GM12878 (cell line): ENCODE measurements around the gene GDAP1L1. TPM values are rescaled to one million over a fixed set of nuclear protein-coding genes. Genes with fewer than 3 reads are reported as not detected.

ENCODE experiments used
- ATAC-seq: fragments of 200-7000 bp; cut with Tn5 transposase; 3 replicates; pipeline ENCODE4 v1.9.1; 2020; ENCODE audit warnings: mild to moderate bottlenecking, moderate library complexity
- BruUV-seq: library from RNA; stranded (reverse); fragments of 400-500 nt; replicated peaks from 2 replicates; lab custom pipeline; 2021; lab: Mats Ljungman, UMichigan
- CTCF ChIA-PET: fragments of 300-600 bp; sonication (Branson Sonifier 250); formaldehyde crosslinking; extraction: SDS; loops from one replicate; lab custom pipeline; 2021; ENCODE audit warnings: inconsistent platforms; lab: Yijun Ruan, JAX
- POLR2A ChIA-PET: fragments of 350-600 bp; formaldehyde crosslinking; extraction: SDS; loops from one replicate; lab custom pipeline; 2021; ENCODE audit warnings: inconsistent platforms; lab: Charles Lee
- RAD21 ChIA-PET: fragments of 300-600 bp; sonication (Branson Sonifier 250); formaldehyde crosslinking; loops from one replicate; lab custom pipeline; 2023; ENCODE audit warnings: antibody characterized with exemption; ENCODE audit not compliant: unreplicated experiment; lab: Charles Lee
- SMC1A ChIA-PET: fragments of 300-600 bp; sonication (Branson Sonifier 250); formaldehyde crosslinking; loops from one replicate; lab custom pipeline; 2023; ENCODE audit not compliant: unreplicated experiment, uncharacterized antibody; lab: Charles Lee
- DNase-seq: peaks from one replicate; pipeline ENCODE4 v3.0.0-alpha.2; 2011; ENCODE audit warnings: low read depth, low spot score
- FAIRE-seq: peaks from 3 replicates; lab custom pipeline; 2011; peaks lifted over from hg19 to GRCh38; lab: Jason Lieb, UNC
- H2AFZ ChIP-seq: 2 replicates; pipeline ENCODE4 v1.6.0; 2011; ENCODE audit warnings: low read depth, low read length, control low read depth; ENCODE audit not compliant: control insufficient read depth
- H3K27ac ChIP-seq: 2 replicates; pipeline ENCODE4 v1.5.1; 2011; ENCODE audit warnings: control low read depth; ENCODE audit not compliant: control insufficient read depth, insufficient read depth
- H3K27me3 ChIP-seq, 2 experiments: replicated peaks in 1 of 2; 2 replicates each; pipeline versions ENCODE4 v1.6.0 to v1.6.1; 2011; ENCODE audit warnings: low read length in 1 of 2; ENCODE audit not compliant: control insufficient read depth in 2 of 2, insufficient read depth in 2 of 2
- H3K36me3 ChIP-seq, 2 experiments: 2 replicates each; pipeline ENCODE4 v1.5.1; 2011; ENCODE audit warnings: low read length in 1 of 2; ENCODE audit not compliant: control insufficient read depth in 2 of 2, insufficient read depth in 2 of 2
- H3K4me1 ChIP-seq: 2 replicates; pipeline ENCODE4 v1.6.1; 2011; ENCODE audit warnings: mild to moderate bottlenecking, low read length, moderate library complexity, mixed read lengths; ENCODE audit not compliant: control insufficient read depth, insufficient read depth
- H3K4me2 ChIP-seq: 2 replicates; pipeline ENCODE4 v1.6.0; 2011; ENCODE audit warnings: control low read depth; ENCODE audit not compliant: control insufficient read depth, insufficient read depth
- H3K4me3 ChIP-seq: fragments of 200-600 bp; sonication (generic); 2 replicates; pipeline ENCODE4 v1.5.1; 2016
- H3K79me2 ChIP-seq: 2 replicates; pipeline ENCODE4 v1.6.0; 2011; ENCODE audit warnings: low read length; ENCODE audit not compliant: control insufficient read depth, insufficient read depth
- H3K9ac ChIP-seq: 2 replicates; pipeline ENCODE4 v1.8.0; 2011; ENCODE audit warnings: low read length, control low read depth, mixed read lengths; ENCODE audit not compliant: control insufficient read depth, insufficient read depth
- H3K9me3 ChIP-seq: replicated peaks from 3 replicates; pipeline ENCODE4 v1.5.1; 2011; ENCODE audit warnings: mild to moderate bottlenecking, low read length; ENCODE audit not compliant: control insufficient read depth, insufficient read depth
- H4K20me1 ChIP-seq: 2 replicates; pipeline ENCODE4 v1.6.0; 2011; ENCODE audit not compliant: control insufficient read depth, insufficient read depth
- BMI1 ChIP-seq: fragments of 450-650 bp; IDR thresholded peaks from 2 replicates; pipeline ENCODE4 v1.6.1; 2016; ENCODE audit warnings: mild to moderate bottlenecking, moderate library complexity, borderline replicate concordance
- CHD4 ChIP-seq: fragments of 200-600 bp; sonication (generic); IDR thresholded peaks from 2 replicates; pipeline ENCODE4 v1.6.1; 2016; ENCODE audit warnings: mild to moderate bottlenecking
- CUX1 ChIP-seq: IDR thresholded peaks from 2 replicates; pipeline ENCODE4 v1.6.1; 2012; ENCODE audit warnings: improper control_type of control experiment, low read depth, low read length; ENCODE audit not compliant: insufficient replicate concordance
- KLF5 ChIP-seq: fragments of 450-650 bp; IDR thresholded peaks from 2 replicates; pipeline ENCODE4 v1.6.1; 2014; ENCODE audit warnings: mild to moderate bottlenecking; ENCODE audit not compliant: partially characterized antibody
- MEF2B ChIP-seq: fragments of 450-650 bp; IDR thresholded peaks from 2 replicates; pipeline ENCODE4 v1.6.1; 2018; ENCODE audit warnings: mild to moderate bottlenecking, moderate library complexity; ENCODE audit not compliant: partially characterized antibody, poor library complexity, severe bottlenecking
- POLR2A ChIP-seq: IDR thresholded peaks from 2 replicates; pipeline ENCODE4 v1.6.1; 2011; ENCODE audit warnings: low read depth, mild to moderate bottlenecking, low read length
- RCOR1 ChIP-seq: conservative IDR thresholded peaks from 2 replicates; pipeline ENCODE4 v1.6.1; 2012; ENCODE audit warnings: low read depth, low read length, improper control_type of control experiment
- USF1 ChIP-seq: IDR thresholded peaks from 2 replicates; pipeline ENCODE4 v1.6.1; 2011; ENCODE audit warnings: borderline replicate concordance, low read depth, mild to moderate bottlenecking, moderate library complexity, mixed read lengths, low read length; ENCODE audit not compliant: insufficient read depth; ENCODE audit errors: extremely low read length
- ZNF207 ChIP-seq: fragments of 450-650 bp; IDR thresholded peaks from 2 replicates; pipeline ENCODE4 v1.6.1; 2014; ENCODE audit warnings: antibody characterized with exemption, mild to moderate bottlenecking, borderline replicate concordance
- WGBS: methylation state at CpG from one replicate; pipeline ENCODE4 v1.1.6; 2016; ENCODE audit warnings: low lambda C conversion rate; ENCODE audit not compliant: insufficient replicate concordance, insufficient coverage; ENCODE audit errors: missing lambda C conversion rate; 5-methylcytosine and 5-hydroxymethylcytosine counted together
- in situ Hi-C: fragments of 300-500 bp; cut with MboI; formaldehyde crosslinking; loops from 9 replicates; pipeline ENCODE4 v1.14.3; 2018; ENCODE audit warnings: mixed read lengths
- intact Hi-C: fragments of 100-400 bp; cut with micrococcal nuclease; formaldehyde crosslinking; loops from one replicate; pipeline ENCODE4 v1.14.2; 2022; ENCODE audit not compliant: unreplicated experiment
- polyA plus RNA-seq, 11 experiments: library from polyadenylated mRNA; depleted of rRNA in 4 of 11; unstranded in 6 of 11; stranded (reverse) in 5 of 11; fragments of >200 nt; fragmentation: Nextera tagmentation in 4 of 11; fragmentation: Illumina TruSeq in 1 of 11; extraction: Ambion mirVana in 4 of 11; extraction: Trizol in 1 of 11; gene quantifications; 1 replicate in 1 of 11; 2 replicates in 10 of 11; pipeline versions ENCODE4 v1.2.1 to v1.2.3, GENCODE V29; 2011 to 2016; ENCODE audit warnings: inconsistent platforms in 2 of 11, missing spikeins in 2 of 11, low read depth in 1 of 11
- total RNA-seq, 4 experiments: library from RNA; depleted of rRNA in 3 of 4; stranded (reverse); fragments of >200 nt in 3 of 4; fragmentation: Illumina TruSeq in 1 of 4; extraction: Trizol in 1 of 4; gene quantifications; 2 replicates each; pipeline versions ENCODE4 v1.2.1 to v1.2.3, GENCODE V29; 2013 to 2021
- TF ChIP-seq, protein P1 (sequence below): fragments of 450-650 bp; IDR thresholded peaks from 2 replicates; pipeline ENCODE4 v1.6.1; 2016; ENCODE audit warnings: mild to moderate bottlenecking
- TF ChIP-seq, protein P2 (sequence below): fragments of 450-650 bp; IDR thresholded peaks from 2 replicates; pipeline ENCODE4 v1.6.1; 2017; ENCODE audit warnings: mild to moderate bottlenecking, moderate library complexity

Gene GDAP1L1
- total and polyA plus RNA-seq, 10 of the 15 experiments (the other 5 are each of a cell fraction or from before 2014, with no cell fraction given): 0.08 to 0.38 TPM; not detected in 8

- in situ Hi-C loops: no loop called here
- no peaks in the 10 kb centered on the region for H3K79me2 ChIP-seq
- no peaks in the 10 kb centered on the region for H3K9me3 ChIP-seq
- H3K4me3 ChIP-seq: no peak overlapping the region
- H3K4me1 ChIP-seq: no peaks in the 10 kb centered on the region
- CTCF ChIA-PET: interaction anchor here (0.7 to 1.3 kb wide), 2 partner anchors 79 to 765 kb away, joined by 3 read pairs; partner anchors contain the start of gene FITM2
- intact Hi-C loops: no loop called here
- RAD21 ChIA-PET: no interaction called here
- H4K20me1 ChIP-seq: no peaks in the 10 kb centered on the region
- 38% methylated on average over 10 of the region's 10 CpGs for WGBS
- H2AFZ ChIP-seq: no peak overlapping the region
- POLR2A ChIA-PET: no interaction called here
- no peak for FAIRE-seq
- no peak for DNase-seq
- no peak overlapping the region for H3K9ac ChIP-seq
- no TSS peak for BruUV-seq
- no peaks in the 10 kb centered on the region for H3K36me3 ChIP-seq
- H3K27me3 ChIP-seq: no peaks in the 10 kb centered on the region; a peak in 1 of 4 replicates
- no peak overlapping the region for H3K27ac ChIP-seq
- SMC1A ChIA-PET: no interaction called here
- ATAC-seq: no peak
- no peak overlapping the region for H3K4me2 ChIP-seq
- TF ChIP-seq MEF2B (no peak), ZNF207 (no peak), CHD4 (no peak), KLF5 (no peak), RCOR1 (no peak), CUX1 (no peak), POLR2A (no peak), BMI1 (no peak), USF1 (no peak)
- TF ChIP-seq, protein P1, sequence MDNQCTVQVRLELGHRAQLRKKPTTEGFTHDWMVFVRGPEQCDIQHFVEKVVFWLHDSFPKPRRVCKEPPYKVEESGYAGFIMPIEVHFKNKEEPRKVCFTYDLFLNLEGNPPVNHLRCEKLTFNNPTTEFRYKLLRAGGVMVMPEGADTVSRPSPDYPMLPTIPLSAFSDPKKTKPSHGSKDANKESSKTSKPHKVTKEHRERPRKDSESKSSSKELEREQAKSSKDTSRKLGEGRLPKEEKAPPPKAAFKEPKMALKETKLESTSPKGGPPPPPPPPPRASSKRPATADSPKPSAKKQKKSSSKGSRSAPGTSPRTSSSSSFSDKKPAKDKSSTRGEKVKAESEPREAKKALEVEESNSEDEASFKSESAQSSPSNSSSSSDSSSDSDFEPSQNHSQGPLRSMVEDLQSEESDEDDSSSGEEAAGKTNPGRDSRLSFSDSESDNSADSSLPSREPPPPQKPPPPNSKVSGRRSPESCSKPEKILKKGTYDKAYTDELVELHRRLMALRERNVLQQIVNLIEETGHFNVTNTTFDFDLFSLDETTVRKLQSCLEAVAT: no peak
- TF ChIP-seq, protein P2, sequence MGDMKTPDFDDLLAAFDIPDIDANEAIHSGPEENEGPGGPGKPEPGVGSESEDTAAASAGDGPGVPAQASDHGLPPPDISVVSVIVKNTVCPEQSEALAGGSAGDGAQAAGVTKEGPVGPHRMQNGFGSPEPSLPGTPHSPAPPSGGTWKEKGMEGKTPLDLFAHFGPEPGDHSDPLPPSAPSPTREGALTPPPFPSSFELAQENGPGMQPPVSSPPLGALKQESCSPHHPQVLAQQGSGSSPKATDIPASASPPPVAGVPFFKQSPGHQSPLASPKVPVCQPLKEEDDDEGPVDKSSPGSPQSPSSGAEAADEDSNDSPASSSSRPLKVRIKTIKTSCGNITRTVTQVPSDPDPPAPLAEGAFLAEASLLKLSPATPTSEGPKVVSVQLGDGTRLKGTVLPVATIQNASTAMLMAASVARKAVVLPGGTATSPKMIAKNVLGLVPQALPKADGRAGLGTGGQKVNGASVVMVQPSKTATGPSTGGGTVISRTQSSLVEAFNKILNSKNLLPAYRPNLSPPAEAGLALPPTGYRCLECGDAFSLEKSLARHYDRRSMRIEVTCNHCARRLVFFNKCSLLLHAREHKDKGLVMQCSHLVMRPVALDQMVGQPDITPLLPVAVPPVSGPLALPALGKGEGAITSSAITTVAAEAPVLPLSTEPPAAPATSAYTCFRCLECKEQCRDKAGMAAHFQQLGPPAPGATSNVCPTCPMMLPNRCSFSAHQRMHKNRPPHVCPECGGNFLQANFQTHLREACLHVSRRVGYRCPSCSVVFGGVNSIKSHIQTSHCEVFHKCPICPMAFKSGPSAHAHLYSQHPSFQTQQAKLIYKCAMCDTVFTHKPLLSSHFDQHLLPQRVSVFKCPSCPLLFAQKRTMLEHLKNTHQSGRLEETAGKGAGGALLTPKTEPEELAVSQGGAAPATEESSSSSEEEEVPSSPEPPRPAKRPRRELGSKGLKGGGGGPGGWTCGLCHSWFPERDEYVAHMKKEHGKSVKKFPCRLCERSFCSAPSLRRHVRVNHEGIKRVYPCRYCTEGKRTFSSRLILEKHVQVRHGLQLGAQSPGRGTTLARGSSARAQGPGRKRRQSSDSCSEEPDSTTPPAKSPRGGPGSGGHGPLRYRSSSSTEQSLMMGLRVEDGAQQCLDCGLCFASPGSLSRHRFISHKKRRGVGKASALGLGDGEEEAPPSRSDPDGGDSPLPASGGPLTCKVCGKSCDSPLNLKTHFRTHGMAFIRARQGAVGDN: no peak
These were observed 15.2 kb upstream of the GDAP1L1 start for GRCh38 chr20:44231713-44232468.
